Inflammatory macrophage (primary cell): Measurements from ENCODE around the gene DUOX1.

ENCODE experiments used
- DNase-seq, 2 donors: peaks; one replicate each; pipeline ENCODE4 v3.0.0-alpha.2; 2020 to 2022

DUOX1 gene

DNA sequence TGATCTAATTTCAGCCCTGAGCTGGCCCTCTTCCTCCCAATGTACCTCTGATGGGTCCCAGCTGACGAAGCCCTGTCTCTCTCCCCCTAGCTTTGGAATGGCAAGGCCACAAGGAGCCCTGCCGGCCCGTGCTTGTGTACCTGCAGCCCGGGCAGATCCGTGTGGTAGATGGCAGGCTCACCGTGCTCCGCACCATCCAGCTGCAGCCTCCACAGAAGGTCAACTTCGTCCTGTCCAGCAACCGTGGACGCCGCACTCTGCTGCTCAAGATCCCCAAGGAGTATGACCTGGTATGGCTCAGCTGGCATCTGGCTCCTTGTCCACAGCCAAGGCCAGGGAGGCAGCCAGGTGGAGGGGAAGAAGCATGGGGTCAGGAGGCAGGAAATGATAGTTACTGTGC, 14.2 kb downstream of the DUOX1 start:
- no peak for DNase-seq

DNA sequence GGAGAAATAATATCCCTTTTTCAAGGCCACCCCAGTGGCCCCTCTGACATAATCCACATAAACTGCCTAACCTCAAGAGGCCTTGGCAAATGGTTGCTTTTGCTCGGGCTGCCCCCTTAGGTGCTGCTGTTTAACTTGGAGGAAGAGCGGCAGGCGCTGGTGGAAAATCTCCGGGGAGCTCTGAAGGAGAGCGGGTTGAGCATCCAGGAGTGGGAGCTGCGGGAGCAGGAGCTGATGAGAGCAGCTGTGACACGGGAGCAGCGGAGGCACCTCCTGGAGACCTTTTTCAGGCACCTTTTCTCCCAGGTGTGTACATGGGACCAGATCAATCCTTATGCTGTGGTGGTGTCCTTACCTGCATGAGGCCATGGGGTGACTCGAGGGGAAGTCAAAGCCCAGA, 15.0 kb downstream of the DUOX1 start:
- DNase-seq = no peak

DNA sequence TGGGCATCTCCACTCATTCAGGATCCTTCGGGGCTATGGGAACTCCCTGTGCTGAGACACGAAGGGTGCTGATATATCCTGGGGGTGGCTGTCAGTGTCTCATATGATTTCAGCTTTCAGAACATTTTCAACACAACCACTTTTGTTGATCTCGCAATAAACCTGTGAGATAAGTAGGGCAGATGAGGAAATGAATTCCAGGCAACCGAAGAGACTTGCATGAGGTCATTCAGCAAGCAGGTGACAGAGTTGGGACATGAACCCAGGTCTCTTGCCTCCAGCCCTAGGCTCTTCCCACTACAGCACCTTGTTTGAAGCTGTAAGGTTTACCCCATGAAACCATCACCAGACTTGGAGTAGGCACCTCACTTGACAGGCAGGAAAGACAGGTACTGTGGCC, 16.6 kb downstream of the DUOX1 start:
- DNase-seq = peak; percentile 13 to 43

DNA sequence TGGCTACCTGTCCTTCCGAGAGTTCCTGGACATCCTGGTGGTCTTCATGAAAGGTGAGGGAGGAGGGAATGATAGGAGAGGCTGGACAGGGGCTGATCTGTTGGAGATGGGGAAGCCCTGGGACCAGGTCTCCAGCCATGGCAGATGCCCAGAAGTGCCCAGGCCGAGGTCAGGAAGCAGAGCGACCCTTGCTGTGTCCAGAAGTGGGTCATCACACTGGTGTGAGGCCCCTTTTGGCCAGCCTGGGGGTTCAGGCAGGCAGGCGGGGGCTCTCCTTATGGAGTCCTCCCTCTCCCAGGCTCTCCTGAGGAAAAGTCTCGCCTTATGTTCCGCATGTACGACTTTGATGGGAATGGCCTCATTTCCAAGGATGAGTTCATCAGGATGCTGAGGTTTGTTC, 17.8 kb downstream of the DUOX1 start:
- no peak for DNase-seq

DNA sequence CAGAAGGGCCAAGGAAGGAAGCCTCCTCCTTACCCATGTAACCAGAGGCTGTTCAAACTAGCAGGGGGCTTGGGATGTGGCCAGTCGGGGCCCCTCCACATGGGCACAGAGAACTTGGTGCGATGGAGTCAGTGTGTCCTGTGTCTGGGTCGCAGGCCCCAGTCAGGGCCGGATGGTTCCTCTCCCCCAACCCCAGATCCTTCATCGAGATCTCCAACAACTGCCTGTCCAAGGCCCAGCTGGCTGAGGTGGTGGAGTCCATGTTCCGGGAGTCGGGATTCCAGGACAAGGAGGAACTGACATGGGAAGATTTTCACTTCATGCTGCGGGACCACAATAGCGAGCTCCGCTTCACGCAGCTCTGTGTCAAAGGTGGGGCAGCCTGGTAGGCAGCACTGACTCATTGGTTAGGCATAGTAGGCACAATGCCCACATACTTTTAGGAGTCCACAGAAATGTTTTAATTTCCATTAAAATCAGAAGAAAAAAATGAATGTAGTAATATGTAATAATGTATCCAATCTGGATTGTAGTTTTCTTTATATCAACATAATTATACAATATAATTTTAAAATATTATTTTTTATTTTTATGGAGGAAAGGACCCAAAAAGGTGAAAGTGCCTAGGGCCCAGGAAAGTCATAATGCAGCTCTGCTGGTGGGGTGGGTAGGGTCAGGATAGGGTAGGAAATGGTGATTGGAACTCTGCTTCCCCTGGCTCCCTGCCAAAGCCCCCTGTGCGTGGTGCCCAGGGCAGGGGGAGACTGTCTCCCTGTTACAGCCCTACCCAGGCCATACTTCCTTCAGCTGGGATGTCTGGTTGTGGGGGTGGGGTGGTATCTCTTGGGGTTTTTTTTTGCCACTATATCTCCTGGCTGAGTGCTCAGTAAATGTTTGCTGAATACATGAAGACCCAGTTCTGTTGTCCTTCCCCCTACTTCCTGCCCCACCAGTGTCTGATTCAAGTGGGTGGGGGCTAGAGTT, 18.6 kb downstream of the DUOX1 start:
- DNase-seq = no peak

DNA sequence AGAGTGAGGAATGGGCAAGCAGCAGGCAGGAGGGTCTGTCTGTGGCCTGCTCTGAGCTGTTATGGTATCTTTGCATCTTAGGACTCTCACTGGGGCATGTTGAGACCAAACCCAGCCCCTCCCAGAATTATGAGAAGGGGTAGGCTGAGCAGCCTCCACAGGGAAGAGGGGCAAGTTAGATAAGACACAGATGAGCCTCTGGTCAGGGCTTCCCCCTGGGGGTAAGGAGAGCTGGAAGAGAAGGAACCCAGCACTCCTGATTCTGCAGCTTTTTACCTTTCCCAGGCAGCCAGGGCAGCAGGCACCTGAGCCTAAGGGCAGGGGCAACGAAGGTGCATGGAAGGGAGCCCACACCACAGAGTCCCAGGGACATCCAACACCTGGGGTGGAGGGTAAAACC, 19.3 kb downstream of the DUOX1 start:
- DNase-seq = no peak

DNA sequence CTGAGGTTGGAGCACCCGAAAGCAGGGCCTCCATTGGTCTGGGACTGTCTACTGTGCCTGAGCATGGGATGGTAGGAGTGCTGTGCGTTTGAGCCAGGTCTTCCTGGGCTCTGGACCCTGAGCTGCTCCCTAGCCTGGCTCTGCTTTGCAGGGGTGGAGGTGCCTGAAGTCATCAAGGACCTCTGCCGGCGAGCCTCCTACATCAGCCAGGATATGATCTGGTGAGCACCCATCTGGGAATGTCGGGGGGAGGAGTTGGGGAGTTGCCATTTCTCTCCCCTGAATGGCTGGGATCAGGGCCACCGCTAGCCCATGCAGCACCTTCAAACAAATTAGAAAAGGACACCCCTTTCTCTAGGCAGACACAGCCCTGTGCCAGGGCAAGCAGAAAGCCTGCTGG, 20.7 kb downstream of the DUOX1 start:
- DNase-seq = no peak

DNA sequence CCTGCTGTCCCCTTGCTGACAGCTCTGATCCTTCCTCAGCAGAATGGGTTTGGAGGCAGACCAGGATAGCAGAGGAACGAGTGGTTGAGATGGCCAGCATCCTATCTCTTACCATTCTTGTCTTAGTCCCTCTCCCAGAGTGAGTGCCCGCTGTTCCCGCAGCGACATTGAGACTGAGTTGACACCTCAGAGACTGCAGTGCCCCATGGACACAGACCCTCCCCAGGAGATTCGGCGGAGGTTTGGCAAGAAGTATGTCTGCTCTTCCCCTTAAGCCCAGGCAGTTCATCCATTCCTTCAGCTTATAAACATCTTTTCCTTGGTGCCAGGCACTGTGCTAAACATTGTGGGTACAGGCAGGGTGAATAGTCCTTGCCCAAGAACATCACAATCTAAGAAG, 21.2 kb downstream of the DUOX1 start:
- DNase-seq = no peak

DNA sequence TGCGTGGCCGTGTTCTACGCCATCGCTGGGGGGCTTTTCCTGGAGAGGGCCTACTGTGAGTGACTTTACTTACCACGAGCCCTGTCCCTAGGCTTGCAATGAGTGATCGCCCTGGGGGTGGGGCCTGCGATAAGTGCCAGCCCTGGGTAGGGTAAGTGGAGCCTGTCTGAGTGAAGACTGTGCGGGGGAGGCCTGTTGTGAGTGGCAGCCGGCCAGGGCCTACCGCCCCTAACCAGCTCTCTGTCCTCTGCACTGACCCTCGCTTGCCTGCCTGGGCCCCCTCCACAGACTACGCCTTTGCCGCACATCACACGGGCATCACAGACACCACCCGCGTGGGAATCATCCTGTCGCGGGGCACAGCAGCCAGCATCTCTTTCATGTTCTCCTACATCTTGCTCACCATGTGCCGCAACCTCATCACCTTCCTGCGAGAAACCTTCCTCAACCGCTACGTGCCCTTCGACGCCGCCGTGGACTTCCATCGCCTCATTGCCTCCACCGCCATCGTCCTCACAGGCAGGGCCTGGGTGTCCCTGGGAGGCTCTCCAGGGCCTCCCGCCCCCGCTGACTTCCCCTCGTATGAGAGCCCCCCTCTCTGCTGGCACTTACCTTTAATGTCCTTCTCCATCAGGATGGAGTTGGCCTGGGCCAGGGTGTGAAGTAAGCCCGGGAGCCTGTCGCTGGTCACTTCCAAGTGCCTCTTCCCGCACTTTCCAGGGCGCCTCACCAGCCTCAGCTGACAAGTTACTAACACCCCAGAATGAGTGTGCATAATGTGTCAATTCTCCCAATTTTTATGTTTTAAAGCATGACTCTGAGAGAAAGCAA, 22.4 kb downstream of the DUOX1 start:
- DNase-seq = no peak

DNA sequence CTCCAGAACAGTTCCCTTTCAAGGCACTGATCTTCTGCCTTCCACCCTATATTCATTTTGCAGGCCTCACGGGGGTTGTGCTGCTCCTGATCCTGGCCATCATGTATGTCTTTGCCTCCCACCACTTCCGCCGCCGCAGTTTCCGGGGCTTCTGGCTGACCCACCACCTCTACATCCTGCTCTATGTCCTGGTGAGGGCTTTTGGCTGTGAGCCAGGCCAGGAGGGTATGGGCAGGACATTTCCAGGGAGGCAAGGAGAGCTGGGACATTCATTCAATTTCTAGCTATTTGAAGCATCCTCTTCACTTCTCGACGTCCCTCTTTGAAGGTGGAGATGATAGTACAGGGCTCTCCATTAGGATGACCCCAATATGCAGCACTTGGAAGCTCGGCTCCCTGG, 25.9 kb downstream of the DUOX1 start:
- DNase-seq = no peak

DNA sequence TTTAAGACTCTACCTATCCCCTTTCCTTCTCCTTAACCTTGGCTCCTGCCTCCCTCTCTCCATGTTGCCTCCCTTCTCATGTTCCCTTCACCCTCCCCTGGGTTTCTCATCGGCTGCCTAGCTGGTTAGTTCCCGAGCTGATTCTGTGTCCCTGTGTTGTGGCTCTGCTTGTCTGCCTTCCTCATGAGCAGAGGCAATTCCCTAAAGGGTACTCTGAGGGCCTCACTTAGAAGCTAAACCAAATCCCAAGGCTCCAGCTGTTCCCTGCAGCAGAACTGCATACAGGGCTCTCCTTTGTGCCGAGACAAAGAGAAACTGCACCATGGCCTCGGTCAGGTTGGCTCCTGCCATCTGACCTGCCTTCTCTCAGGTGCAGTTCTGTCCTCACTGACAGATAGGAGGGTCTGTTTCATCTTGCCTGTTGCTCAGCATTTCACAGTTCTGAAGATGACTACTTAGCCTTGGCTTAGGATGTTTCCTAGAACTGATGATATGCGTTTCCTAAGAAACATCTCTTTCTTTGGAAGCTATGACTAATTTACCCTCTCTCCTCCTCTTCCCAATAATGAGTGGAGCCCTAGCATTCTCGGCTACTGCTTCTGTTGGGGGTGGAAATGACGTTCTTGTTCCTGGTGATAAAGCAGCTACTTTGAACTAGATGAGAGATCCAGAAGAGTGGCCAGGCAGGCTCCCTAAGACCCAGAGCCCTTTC, 27.1 kb downstream of the DUOX1 start:
- no peak for DNase-seq

DNA sequence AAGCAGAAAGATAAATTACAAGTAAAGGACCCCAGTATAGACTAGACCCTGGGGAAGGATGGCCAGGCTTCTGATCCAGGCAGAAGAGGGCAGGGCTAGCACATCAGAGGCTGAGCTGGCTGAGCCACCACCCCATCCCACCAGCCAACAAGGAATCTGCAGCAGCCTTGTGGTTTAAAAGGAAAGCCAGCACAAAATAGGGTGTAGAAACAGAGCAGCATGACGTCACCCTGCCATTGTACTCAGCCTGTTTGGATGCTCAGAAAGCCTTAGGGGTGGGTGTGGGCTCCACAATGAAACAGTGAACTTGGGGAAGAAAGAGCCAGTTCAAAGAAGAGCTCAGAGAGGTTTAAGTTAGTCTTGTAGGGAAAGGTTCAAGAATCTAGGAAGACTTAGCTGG, 28.2 kb downstream of the DUOX1 start:
- peak in 1 of 2 donors; percentile 36 for DNase-seq

DNA sequence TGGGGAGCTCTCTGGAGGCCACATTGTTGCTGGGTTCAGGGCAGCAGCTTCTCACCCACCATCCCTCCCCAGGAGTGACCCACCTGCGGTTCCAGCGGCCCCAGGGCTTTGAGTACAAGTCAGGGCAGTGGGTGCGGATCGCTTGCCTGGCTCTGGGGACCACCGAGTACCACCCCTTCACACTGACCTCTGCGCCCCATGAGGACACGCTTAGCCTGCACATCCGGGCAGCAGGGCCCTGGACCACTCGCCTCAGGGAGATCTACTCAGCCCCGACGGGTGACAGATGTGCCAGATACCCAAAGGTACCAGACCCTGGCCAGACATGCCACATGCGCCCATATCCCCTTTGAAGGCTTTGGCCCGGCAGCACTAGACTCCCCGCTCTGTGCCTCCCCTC, 31.9 kb downstream of the DUOX1 start:
- no peak for DNase-seq

DNA sequence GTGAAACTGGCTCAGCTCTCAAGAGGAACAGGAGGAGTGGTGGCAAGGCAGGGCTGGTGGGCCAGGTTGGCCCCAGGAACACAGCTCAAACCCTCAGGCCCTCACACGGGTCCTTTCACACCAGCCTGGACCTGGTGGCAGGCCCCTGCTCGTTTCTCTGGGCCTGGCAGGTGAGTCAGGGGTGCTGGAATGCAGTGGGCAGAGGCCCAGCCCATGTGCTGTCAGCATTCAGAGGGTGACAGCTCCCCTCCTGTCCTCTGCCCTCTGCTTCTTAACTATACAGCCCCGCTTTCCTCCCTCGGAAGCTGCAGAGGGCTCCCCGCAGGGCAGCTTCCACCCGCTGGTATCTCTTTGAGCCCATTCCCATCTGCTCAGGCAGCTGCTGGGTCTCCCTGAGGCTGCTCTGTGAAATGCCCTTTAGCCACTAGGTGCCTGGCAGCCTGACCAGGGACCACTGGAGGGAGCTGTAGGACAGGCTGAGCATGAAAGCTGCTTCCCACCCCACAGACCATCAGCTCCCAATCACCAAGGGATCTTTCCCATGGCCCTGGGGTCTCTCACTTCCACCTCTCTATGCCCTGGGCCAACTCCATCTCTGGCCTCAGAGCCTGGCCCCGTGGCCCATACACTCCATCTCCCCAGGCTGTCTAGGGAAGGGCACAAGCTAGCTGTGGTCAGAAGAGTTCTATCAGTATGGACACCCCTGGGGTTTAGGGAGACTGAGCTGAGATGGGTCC, 33.1 kb downstream of the DUOX1 start:
- peak; percentile 73 to 77 for DNase-seq

DNA sequence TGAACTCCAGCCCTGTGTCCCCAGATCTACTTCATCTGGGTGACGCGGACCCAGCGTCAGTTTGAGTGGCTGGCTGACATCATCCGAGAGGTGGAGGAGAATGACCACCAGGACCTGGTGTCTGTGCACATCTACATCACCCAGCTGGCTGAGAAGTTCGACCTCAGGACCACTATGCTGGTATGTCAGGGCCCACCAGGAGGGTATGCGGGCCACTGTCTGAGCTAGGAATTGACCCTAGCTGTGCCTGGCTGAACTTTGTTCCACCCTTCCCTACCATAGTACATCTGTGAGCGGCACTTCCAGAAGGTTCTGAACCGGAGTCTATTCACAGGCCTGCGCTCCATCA, 33.7 kb downstream of the DUOX1 start:
- DNase-seq = no peak

DNA sequence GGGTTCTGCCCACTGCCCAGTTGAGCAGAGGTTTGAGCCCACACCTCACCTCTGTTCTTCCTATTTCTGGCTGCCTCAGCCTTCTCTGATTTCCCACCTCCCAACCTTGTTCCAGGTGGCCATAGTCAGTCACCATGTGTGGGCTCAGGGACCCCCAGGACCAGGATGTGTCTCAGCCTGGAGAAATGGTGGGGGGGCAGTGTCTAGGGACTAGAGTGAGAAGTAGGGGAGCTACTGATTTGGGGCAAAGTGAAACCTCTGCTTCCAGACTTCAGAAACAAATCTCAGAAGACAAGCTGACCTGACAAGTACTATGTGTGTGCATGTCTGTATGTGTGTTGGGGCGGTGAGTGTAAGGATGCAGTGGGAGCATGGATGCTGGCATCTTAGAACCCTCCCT, 35.1 kb downstream of the DUOX1 start:
- DNase-seq = no peak

DNA sequence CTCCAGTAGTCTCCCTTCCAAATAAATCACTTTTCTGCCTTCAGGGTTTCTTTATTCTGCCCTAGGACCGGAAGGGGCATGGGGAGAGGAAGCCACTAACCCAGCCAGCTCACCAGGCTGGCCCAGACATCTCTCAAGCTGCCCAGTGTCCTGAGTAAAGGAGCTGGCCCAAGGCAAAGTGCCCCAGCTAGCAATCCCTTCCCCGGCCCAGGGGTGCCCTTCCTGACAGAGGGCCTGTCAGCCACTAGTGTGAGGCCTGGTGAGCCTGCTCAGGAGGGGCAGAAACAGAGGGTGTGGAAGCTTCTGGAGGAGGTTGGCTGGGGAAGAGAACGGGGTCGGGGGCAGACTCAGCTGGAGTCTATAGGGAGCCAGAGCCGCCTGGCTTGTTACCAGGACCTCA, 35.7 kb downstream of the DUOX1 start:
- no peak for DNase-seq

DNA sequence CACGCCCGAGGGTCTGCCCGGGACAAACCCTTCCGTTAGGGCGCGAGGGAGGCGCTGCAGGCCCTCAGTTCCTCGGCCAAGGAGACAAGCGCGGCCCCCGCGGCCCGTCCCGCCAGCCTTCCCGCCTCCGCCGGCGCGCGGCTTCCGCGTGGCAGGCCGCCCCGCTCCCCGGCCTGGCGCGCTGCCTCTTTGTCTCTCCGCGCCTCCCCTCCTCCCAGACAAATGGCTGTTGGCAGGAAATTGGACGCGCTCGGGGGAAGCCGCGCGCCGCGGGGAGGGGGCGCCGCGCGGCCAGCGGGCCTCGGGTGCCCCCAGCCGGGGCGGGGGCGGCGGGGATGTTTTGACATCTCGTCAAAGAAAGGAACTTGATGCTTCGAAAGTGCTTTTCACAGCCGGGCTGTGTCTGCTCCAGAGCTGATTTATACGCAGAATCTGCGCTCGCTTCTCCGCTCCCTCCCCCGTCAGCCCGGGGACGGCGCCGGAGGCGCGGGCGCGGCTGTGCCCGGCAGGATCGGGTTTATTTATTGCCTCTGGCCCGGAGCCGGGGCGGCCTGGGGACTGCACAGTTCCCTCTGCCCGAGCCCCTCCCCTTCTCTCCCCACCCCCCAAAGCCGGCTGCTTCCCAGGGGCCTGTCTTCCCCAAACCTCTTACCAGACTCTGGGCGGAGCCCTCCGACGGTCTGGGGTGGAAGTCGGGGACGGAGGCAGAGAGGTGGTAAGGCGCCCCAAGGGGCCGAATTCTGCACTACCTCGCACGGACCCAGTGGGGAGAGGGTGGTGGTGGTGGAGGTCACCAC, 37.2 kb downstream of the DUOX1 start:
- peak; percentile 92 for DNase-seq

DNA sequence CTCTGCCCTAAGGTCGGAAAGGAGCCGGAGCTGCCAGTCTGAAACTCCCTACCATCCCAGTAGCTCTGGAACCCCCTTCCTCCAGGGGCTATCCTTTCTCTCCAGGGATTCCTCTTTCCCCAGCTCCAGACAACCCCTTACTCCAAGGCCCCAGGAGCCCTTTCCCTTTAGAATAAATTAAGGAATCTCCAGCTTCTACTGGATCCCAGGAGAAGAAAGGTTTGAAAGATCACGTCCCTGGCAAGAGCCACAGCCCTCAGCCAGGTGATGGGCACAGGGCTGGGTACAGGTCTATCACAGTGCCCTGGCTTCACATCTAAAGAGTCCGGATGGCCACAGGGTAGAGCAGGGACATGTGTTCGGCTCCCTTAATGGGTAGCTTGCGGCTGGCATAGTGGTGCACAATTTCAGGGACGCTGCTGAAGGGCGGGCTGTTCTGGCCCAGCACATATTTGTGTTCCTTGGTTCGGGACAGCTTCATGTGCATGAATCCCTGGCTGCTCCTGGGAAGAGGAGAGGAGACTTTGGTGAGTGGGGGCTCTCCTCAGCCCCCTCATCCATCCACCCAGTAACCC, 37.9 kb downstream of the DUOX1 start:
- no peak for DNase-seq

DNA sequence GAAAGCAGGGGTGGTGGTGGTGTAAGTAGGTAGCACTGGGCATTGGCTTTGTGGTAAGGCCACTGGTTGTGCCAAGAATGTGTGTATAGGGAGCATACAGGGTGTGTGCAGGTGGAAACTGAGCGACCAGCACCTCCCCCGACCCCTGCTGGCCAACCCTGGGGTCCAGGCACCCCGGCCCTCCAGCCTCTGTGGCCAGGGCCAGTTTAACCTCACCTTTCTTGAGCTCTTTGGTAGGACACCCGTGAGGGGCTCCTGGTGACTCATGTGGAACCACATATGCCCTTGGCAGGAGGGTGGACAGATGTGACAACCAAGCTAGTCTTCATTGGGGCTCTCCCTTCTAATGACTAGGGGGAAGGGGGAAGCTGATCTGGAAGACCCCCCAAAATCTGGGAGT, 38.5 kb downstream of the DUOX1 start:
- no peak for DNase-seq
